Fibroblast of villous mesenchyme (primary cell): Measurements from ENCODE around the gene IGFL4. TPM values are rescaled to one million over a fixed set of nuclear protein-coding genes. Genes with fewer than 3 reads are reported as not detected.
A peak's percentile ranks its signal among the peaks of the same experiment; 100 is the strongest.
"Not testable (repeated sequence)": the region's sequence is repeated elsewhere in the genome, so short reads cannot be mapped to it uniquely, and the experiment has no call there.

ENCODE experiments used
- DNase-seq: peaks from one replicate; pipeline ENCODE4 v3.0.0-alpha.2; 2010; ENCODE audit warnings: low read depth
- H3K4me3 ChIP-seq: 2 replicates; pipeline ENCODE4 v1.5.1; 2011; ENCODE audit warnings: low read depth, mild to moderate bottlenecking, low read length
- CTCF ChIP-seq: IDR thresholded peaks from 2 replicates; pipeline ENCODE4 v1.5.1; 2012; ENCODE audit warnings: low read depth, mild to moderate bottlenecking, low read length; ENCODE audit not compliant: insufficient read depth
- total RNA-seq: library from RNA; depleted of rRNA; stranded (reverse); fragments of >200 nt; gene quantifications from 2 replicates; pipeline ENCODE4 v1.2.3, GENCODE V29; 2012

IGFL4 gene
- total RNA-seq, 1 donor = not detected

GRCh38 chr19:46081928-46082727 is 41.3 kb upstream of the IGFL4 start:
- no peak overlapping the region for H3K4me3 ChIP-seq
- TF ChIP-seq CTCF = peak; percentile 69
- peak; percentile 65 for DNase-seq

- no peak for TF ChIP-seq CTCF
Measured at GRCh38 chr19:46080561-46080960, 39.8 kb upstream of the IGFL4 start.

GRCh38 chr19:46079576-46079975 is 38.8 kb upstream of the IGFL4 start:
- TF ChIP-seq CTCF = no peak
- no peak overlapping the region for H3K4me3 ChIP-seq
- no peak for DNase-seq

More at GRCh38 chr19:46080561-46080960, 39.8 kb upstream of the IGFL4 start:
- DNase-seq = peak; percentile 71
- H3K4me3 ChIP-seq = no peak overlapping the region

GRCh38 chr19:46078573-46079332 is 38.0 kb upstream of the IGFL4 start:
- TF ChIP-seq CTCF = peak; percentile 47
- H3K4me3 ChIP-seq = not testable (repeated sequence)

GRCh38 chr19:46077815-46078167 is 37.0 kb upstream of the IGFL4 start:
- no peak for TF ChIP-seq CTCF
- DNase-seq = no peak
- H3K4me3 ChIP-seq = no peak overlapping the region

More at GRCh38 chr19:46078573-46079332, 38.0 kb upstream of the IGFL4 start:
- peak; percentile 59 for DNase-seq

- peak overlapping the region; percentile 28 for H3K4me3 ChIP-seq
Measured at GRCh38 chr19:46076951-46077814, 36.4 kb upstream of the IGFL4 start.

More at GRCh38 chr19:46076951-46077814, 36.4 kb upstream of the IGFL4 start:
- peak; percentile 100 for TF ChIP-seq CTCF
- peak; percentile 80 for DNase-seq
